HG03064 (cell line): Measurements from ENCODE around the gene SLC4A1.

Source experiments
- ATAC-seq: cut with Tn5 transposase; IDR thresholded peaks from one replicate; pipeline ENCODE4 v1.9.1; 2021; ENCODE audit warnings: low read depth; ENCODE audit not compliant: unreplicated experiment

Gene SLC4A1

DNA sequence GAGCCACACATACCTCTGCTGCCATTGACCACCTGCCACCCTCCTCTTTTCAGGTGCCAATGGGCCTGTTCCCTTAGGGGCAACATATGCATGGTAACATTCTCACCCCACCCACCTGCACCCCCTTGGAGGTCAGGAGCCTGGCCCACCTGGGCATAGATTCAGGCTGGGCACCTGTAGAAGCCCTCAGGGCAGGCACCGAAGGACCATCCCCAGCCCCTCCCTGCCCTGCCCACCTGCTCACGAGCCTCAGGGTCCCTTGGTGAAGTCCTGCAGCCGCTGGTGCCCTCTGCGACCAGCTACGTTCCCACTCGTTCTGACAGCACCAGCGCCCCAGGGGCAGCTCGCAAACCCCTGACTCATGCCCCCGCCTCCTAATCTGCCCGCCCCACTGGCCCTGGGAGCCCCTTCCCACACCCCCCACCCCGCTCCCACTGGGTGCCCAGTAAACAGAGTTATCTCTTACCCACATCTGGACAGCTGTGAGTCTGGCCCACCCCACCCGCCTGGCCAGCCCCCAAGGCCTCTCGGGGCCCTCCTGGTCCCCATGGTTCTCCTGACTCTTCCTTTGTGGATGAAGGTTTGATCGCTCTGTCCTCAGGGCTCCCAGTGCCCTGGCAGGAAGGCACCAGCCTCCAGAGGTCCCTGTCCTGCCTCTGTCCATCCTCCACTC lies at the start of gene SLC4A1:
SLC4A1 (minus strand) TSS at position 318 of the 673 bp plus-strand sequence. CDS start 5,269 bp downstream, outside the sequence.
- ATAC-seq, result no peak

- ATAC-seq, result no peak
These were observed 49.6 kb upstream of the SLC4A1 start for GRCh38 chr17:44317545-44317944.

DNA sequence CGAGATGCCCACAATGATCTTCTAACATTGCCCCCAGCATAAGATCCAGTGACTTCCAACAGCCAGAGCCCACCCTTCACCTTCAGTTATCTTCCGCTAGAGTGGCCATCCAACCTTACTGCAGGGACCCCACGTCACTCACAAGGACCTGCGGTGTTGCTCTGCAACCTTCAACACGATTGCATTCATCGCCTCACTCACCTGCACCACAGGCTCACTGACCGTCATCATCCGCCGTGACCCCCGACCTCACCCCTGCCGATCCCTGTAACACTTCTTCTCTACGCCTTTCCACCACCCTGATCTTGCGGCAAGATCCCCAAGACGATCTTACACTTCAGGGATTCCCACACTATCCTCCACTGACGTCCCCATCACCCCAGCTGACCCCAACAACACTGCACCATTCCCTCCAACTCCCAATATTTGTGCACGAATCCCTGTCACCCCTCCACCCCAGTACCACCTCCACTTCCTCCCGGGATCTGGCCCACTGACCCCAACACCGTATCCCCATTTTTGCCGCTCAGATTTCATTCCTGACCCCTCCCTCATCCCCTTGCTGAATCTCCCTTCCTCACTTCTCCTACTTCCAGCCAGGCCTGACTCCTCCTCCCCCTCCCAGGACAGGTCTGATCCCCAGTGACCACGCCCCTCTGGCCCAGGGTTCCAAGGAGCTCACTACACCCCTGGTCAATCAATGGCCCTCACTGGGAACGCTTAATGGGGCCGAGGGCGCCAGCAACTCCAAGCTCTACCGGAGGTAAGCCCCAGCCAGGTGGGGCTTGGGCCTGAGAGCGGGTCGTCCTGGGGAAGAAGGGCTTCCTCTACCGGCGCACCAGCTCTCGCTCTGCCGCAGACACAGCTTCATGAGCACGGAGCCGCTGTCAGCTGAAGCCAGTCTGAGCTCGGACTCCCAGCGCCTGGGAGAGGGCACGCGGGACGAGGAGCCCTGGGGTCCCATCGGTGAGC lies 48.1 kb upstream of the SLC4A1 start:
- no peak for ATAC-seq

GRCh38 chr17:44314869-44315661 lies 47.1 kb upstream of the SLC4A1 start:
- ATAC-seq, result no peak

DNA sequence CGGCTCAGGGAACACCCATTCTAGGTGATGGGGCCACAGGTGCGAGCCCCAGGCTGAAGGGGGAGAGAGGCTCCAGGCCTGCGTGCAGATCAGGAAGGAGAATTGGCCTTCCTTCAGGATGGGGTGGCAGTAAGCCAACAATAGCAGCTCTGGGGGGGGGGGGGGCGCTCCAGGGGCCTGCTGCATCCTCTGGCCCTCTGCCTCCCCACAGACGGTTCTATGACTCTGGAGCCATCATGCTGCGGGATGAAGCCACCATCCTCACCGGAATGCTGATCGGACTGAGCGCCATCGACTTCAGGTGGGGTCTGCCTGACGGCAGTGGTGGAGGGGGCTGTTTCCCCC lies 46.6 kb upstream of the SLC4A1 start:
- no peak for ATAC-seq

- no peak for ATAC-seq
These were observed 46.1 kb upstream of the SLC4A1 start for GRCh38 chr17:44314031-44314430.

DNA sequence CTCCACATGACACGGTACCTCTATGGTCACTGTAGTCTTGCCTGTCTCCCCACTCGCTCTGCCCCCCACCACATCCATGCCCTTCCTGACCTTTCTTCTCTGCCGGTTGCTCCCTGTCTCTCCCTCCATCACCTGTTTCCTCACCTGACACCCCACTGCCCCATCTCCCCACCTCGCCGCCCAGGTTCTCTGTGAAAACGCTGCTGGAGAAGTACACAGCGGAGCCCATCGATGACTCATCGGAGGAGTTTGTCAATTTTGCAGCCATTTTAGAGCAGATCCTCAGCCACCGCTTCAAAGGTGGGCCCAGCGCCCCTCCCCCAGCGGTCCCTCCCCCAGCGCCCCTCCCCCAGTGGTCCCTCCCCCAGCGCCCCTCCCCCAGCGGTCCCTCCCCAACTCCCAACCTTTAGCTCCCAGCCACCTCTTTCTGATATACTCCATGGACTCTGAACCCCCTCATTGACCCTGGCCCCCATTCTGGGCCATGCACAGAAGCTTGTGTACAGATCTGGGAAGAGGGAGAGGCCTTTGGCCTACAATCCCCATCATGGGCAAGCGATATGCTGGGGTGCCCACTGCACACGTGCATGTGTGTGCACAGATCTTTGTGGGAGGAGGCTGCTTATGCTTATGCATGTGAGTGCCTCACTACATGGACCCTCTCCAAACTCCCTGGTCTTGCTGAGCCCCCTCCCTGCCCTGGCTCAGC lies 44.6 kb upstream of the SLC4A1 start:
- ATAC-seq, result no peak

DNA sequence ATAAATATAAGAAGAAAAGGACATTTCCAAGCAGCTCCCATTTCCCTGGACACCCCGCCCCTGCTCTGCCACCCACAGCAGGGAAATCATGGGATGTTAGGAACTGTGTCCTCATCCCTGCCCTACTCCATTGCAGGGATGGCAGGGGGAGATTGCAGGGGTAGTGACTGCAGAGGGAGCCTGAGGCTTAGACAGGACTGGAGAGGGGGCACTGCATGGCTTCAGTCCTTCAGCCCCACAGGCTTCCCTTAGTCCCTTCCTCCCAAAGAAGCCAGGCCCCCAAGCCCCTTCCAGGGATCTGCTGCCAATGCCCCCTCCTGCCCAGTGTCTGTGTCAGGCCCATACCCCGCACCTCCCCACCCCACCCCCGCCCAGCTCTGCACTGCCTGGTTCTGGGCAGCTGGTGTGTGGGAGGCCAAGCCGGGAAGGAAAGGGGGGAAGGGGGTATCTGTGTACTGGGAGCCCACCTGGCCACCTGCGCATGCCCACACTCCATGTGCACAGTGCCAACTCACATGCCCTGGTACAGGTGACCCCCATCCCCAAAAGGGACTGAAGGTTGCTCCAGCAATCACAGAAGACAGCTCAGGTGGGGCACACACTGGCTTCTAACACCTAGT lies 43.7 kb upstream of the SLC4A1 start:
- ATAC-seq, result no peak

GRCh38 chr17:44310609-44311376 lies 42.9 kb upstream of the SLC4A1 start:
- ATAC-seq, result no peak

DNA sequence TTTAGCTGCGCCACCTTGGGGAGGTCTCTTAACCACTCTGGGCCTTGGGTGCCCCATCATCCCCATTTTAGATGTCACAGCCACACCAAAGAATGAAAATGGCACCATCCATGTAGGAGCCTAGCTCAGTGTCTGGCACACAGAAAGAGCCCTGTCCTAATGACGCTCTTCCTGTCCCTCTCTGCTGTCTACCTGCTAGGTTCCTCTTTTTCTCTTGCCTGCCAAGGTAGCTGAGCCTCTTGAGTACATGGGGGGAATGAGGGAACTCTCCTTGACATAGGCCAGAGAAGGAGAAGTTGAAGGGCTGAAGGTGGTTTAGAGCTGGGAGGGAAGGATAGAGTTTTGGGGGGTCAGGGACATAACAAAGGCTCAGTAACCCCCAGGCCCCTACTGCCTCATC lies 42.3 kb upstream of the SLC4A1 start:
- ATAC-seq, result no peak

DNA sequence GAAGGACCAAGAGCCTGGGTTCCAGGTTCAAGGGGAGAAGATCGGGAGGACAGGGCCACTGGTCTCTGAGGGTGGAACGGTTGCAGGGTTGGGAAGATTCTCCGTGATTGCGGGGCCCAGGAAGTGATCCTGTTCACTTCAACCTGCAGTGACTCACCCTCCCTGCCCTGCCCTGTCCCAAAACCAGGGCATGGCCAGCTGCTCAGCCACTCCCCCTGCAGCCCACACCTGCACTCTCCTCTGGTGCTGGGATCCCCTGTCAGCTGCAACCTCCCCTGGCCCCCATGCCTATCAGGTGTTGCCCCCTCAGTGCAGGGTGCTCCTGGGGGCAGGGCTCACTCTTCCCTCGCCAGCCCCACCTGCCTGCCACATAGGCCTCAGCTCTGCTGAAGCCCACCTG lies 41.5 kb upstream of the SLC4A1 start:
- ATAC-seq, result no peak

GRCh38 chr17:44308865-44309264 lies 40.9 kb upstream of the SLC4A1 start:
- no peak for ATAC-seq

DNA sequence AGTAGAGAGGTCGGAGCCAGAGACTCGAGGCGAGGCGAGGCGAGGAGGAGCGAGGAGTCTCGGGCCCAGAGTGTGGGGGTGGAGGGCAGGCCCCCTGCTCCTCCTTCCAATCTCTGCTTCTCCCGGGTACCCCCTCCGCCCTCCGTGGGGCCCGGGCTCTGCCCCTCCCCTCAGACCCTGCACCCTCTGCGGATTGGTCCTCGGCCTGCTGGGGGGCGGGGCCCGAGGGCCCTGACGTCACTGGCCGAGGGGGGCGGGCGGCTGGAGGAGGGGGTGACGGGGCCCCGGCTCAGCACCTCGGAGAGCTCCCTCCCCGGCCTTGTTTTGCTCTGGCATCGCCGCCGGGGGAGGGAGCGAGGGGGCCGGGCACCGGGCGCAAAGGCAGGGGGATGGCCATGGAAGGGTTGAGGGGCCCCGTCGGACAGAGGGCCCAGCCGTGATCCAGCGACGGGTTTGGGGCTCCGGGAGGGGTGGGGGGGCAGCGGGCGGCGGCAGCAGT lies 40.4 kb upstream of the SLC4A1 start, which contains the start of gene RUNDC3A:
RUNDC3A (plus strand) TSS at position 282 of the 499 bp plus-strand sequence. CDS start 232 bp downstream, outside the sequence.
- ATAC-seq, result no peak

GRCh38 chr17:44307387-44308186 lies 39.7 kb upstream of the SLC4A1 start:
- no peak for ATAC-seq

- ATAC-seq, result no peak
These were observed 36.7 kb upstream of the SLC4A1 start for GRCh38 chr17:44304651-44305050.

DNA sequence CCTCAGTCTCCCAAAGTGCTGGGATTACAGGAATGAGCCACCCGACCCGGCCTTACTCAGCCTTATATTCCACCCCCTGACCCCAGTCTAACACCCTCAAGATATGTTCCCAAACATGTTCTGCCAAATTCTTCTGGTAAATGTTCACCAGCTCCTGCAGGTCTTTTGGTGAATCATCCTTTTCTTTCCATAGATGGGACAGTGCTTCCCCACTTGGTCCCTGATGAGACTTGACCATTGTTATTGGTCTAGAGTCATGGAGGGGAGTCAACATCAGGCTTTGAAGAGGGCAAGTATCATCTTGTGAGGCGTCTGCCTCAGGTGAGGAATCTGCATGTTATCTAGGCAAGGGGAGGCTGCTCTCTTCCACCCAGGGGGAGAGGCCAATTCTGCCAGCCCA lies 30.0 kb upstream of the SLC4A1 start:
- no peak for ATAC-seq

DNA sequence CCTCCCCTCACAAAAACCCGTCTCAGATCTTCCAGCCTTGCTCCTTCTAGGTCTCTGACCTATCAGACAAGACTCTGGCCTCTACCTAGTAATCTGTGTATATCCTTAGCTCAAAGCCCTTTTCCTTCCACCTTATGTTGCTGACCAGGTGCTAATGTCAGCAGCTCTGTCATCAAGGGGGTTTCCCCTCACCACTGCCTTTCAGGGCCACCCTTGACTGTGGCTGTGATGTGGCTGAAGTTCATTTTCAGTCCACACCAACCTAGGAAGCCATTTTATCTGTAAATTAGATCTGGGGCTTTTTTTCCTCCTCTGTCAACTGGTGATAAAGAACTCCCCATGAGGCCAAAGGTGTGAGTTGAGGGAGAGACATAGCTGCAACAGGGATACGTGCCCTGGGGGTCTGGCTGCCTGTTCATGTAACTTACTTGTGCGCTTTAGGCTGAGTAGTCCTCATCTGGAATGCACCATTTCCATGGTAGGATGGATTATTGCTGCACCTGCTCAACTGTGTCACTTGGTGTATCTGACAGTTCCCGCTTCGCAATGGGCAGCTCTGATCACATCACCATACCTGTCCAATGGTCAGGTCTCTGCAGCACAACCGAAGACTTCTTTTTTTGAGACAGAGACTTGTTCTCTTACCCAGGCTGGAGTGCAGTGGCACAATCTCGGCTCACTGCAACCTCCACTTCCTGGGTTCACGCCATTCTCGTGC lies 25.7 kb upstream of the SLC4A1 start:
- ATAC-seq, result no peak
